NCI-H748 (cell line): ENCODE data around the gene RND2.
"Not testable (repeated sequence)": the region's sequence is repeated elsewhere in the genome, so short reads cannot be mapped to it uniquely, and the experiment has no call there.

Source experiments
- DNase-seq: peaks from one replicate; lab custom pipeline; 2025; ENCODE audit not compliant: unreplicated experiment; lab: John Stamatoyannopoulos, UW

The RND2 gene

GRCh38 chr17:43024407-43025289 is at the start of gene RND2:
Gene RND2 (plus strand): TSS chr17:43025231. CDS start chr17:43025348, 117 bp downstream.
- DNase-seq = peak; percentile 99

GRCh38 chr17:42975265-42975664 is 49.8 kb upstream of the RND2 start:
- no peak for DNase-seq

DNA sequence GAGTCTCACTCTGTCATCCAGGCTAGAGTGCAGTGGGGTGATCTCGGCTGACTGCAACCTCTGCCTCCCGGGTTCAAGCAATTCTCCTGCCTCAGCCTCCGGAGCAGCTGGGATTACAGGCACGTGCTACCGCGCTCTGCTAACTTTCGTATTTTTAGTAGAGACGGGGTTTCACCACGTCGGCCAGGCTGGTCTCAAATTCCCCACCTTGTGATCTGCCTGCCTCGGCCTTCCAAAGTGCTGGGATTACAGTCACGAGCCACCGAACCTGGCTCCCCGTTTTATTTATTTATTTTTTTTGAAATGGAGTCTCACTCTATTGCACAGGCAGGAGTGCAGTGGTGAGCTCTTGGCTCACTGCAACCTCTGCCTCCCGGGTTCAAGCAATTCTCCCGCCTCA is 49.3 kb upstream of the RND2 start:
- DNase-seq = not testable (repeated sequence)

GRCh38 chr17:42979511-42980273 is 45.3 kb upstream of the RND2 start, which contains the start of gene PTGES3L:
Gene PTGES3L (minus strand): TSS chr17:42980080. CDS start chr17:42980053, 27 bp downstream.
- peak; percentile 79 for DNase-seq

DNA sequence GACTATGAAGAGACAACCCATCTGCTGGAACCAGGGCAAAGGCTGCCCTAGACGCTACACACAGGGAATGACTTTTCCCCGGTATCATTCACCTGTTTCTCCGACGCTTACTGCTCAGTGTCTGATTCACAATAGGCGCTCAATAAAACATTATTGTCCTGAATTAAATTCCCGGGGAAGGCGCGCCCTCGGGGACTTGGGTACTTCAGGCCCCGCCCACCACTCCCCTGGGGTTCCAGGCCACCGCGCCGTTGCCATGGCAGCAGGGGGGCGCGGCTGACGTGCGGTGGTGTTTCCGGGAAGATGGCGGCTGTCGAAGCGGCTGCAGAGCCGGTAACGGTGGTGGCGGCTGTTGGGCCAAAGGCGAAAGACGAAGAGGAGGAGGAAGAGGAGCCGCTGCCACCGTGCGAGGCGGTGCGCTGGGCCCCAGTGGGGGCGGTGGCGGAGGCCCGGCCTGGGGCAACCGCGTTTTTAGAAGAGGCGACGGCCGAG is 44.7 kb upstream of the RND2 start, which contains the start of gene RUNDC1:
RUNDC1 (plus strand) TSS at position 292 of the 492 bp plus-strand sequence; CDS start at position 304, 12 bp downstream.
- peak; percentile 94 for DNase-seq

DNA sequence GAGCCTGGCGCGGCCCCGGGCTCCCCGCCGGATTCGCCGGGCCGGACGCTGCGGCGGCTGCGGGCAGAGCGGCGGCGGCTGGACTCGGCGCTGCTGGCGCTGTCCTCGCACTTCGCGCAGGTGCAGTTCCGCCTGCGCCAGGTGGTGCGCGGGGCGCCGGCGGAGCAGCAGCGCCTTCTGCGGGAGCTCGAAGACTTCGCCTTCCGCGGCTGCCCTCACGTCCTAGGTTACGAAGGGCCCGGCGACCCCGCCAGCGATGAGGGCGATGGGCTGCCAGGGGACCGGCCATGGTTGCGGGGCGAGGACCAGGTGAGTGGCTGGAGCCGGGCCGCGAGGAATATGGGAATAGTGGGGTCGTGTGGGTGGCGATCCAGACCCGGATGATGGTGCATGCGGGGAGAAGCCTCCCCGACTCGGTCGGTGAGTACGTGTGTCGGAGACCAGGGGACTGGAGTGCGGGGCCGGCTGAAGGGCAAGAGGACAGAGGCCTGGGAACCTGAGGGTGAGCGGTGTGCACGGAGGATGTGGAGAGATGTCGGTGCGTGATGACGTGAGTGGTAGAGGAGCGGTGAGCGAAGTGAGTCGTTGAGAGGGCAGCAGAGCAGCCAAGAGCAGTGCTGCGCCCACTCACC is 44.1 kb upstream of the RND2 start:
- DNase-seq = peak; percentile 74

GRCh38 chr17:42982266-42982665 is 42.8 kb upstream of the RND2 start:
- no peak for DNase-seq

GRCh38 chr17:42985225-42985624 is 39.8 kb upstream of the RND2 start:
- no peak for DNase-seq

- no peak for DNase-seq
These were observed 35.9 kb upstream of the RND2 start for GRCh38 chr17:42989141-42989540.

DNA sequence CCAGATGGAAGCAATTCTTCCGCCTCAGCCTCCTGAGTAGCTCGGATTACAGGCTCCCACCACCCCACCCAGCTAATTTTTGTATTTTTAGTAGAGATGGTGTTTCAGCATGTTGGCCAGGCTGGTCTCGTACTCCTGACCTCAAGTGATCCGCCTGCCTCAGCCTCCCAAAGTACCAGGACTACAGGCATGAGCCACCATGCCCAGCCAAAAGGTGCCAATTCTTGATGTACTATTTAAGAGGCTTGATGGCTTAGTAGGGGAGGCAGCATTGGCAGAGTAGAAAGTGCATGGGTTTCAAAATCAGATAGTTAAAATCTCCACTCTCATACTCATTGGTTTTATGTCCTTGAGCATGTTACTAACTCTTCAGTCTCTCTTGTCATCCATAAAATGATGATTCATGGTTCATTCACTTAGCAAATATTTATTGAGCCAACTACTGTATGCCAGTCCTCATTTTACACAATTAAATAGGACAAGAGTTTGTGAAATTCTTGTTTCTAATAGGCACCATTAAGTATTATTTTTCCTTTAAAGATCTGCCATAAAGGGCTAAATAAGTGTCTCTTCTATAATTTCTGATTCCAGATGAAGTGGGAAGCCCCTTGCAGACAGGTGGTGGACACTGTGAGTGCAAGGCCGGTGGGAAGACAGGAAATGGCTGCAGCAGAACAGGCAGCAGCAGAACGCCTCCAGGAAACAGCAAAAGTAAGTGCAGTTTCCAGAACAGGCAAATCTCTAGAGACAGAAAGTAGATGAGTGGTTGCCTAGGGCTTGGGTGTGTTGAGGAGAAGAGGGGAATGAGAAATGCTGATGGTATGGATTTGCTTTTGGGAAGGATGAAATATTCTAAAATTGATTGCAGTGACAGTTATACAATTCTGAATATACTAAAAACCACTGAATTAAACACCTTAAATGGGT is 35.0 kb upstream of the RND2 start:
- DNase-seq = no peak

- DNase-seq = no peak
These were observed 33.6 kb upstream of the RND2 start for GRCh38 chr17:42991471-42991870.

DNA sequence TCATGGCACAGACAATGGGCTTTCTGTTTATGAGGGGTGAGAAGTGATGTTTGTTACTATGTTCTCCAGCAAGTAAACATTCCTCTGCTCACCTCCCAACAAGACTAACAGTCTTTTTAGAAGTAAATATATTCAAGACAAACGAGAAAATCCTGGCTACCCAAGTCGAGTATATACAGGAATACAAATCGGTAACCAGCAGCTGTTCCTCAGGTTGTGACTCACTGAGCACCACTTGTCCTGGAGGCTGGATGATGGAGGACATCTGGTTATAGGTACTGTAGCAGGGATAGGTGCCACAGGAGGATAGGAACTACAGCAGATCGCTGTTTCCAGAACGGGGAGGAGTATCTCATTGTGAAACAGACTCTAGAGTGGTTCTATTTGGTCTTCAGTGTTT is 32.2 kb upstream of the RND2 start:
- no peak for DNase-seq

- not testable (repeated sequence) for DNase-seq
These were observed 31.1 kb upstream of the RND2 start for GRCh38 chr17:42993913-42994312.

GRCh38 chr17:42997390-42997983 is 27.5 kb upstream of the RND2 start:
- DNase-seq = peak; percentile 40

DNA sequence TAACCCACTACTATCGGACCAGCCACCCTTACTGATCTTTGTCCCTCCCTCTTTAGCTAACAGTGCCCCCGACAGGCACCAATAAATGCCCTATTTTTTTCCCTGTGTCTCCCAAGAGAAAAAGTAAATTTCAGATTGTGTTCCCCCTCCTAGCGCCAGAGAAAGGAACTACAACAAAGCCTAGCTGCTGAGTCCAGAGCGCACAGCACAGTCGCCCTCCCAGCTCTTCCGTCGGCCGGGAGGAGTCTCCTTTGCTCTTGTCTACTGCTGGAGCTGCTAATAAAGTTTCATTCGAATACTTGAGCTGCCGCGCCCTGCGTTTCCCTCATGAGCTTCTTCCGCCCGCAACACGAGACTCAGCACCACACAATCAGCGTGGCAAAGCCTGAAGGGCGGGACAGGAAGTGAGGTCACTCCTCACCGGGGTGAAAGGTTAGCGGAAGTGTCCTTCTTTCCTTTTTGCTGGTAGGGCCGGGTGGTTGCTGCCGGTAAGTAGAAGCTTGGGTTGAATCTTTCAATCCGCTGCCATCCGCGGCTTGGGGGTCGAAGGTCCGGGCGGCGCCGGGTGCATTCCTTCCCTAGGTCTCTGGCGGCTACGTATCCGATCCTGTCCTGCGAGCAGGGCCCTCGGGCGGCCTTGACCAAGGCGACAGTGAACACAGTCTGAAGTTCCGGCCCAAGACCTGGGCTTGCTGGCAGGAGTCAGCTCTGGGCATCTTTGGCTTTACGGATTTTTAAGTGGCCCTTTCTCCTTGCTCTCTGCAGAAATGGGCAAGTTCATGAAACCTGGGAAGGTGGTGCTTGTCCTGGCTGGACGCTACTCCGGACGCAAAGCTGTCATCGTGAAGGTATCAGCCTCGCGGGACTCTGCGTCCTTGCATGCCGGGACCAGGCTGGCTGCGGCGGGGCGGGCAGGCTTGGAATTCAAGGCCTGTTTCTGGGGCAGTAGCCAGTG is 26.8 kb upstream of the RND2 start, which contains the start of gene RPL27:
RPL27 (plus strand) TSS at position 436 of the 955 bp plus-strand sequence; CDS start at position 768, 332 bp downstream.
- peak; percentile 100 for DNase-seq

- no peak for DNase-seq
These were observed 26.0 kb upstream of the RND2 start for GRCh38 chr17:42999003-42999525.

- DNase-seq = not testable (repeated sequence)
These were observed 24.1 kb upstream of the RND2 start for GRCh38 chr17:43000894-43001293.

DNA sequence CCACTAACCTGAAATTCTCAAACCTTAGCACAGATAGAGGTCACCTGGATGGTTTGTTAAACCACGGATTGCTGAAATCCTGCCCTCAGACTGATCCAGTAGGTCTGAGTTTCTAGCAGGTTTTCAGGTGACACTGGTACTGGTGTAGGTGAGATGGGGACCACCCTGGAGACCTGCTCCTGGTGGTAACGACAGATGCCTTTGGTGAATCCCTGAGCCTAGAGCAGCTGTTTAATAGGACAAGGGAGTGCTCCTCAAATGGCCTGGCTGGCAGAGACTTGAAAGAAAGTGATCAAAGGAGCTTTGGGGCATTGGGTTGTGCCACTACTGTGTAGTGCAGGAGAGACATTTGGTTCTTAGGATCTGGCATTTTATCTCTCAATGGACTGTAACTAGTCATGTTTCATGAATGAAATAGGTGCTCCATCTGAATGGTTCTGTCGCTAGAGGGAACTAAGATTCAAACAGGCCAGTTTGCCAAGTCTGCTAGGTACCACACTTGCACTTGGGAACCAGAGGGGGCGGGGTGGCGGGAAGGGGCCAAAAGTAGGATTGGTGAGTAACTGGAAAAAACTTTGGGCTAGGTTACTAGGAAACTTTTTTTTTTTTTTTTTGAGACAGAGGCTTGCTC is 21.4 kb upstream of the RND2 start:
- no peak for DNase-seq
